Skeletal muscle satellite cell (primary cell): Measurements from ENCODE around the gene TSC2.
"Not testable (repeated sequence)": the region's sequence is repeated elsewhere in the genome, so short reads cannot be mapped to it uniquely, and the experiment has no call there.

ENCODE experiments used
- H3K27me3 ChIP-seq: 2 replicates; pipeline ENCODE4 v1.7.0; 2013; ENCODE audit warnings: low read length; ENCODE audit not compliant: control insufficient read depth, insufficient read depth
- H3K36me3 ChIP-seq: 2 replicates; pipeline ENCODE4 v1.7.0; 2013; ENCODE audit warnings: mild to moderate bottlenecking, control low read depth, low read length; ENCODE audit not compliant: insufficient read depth
- H3K4me1 ChIP-seq: 2 replicates; pipeline ENCODE4 v1.7.0; 2013; ENCODE audit warnings: low read length; ENCODE audit not compliant: control insufficient read depth, insufficient read depth
- H3K4me2 ChIP-seq: 2 replicates; pipeline ENCODE4 v1.7.0; 2013; ENCODE audit warnings: mild to moderate bottlenecking, low read length
- H3K4me3 ChIP-seq: 2 replicates; pipeline ENCODE4 v1.7.0; 2013; ENCODE audit warnings: low read length
- H3K9ac ChIP-seq: 2 replicates; pipeline ENCODE4 v1.7.0; 2013; ENCODE audit warnings: mild to moderate bottlenecking, low read depth, low read length, moderate library complexity
- H3K9me3 ChIP-seq: replicated peaks from 2 replicates; pipeline ENCODE4 v1.7.0; 2013; ENCODE audit warnings: mild to moderate bottlenecking, control low read depth, low read length

The TSC2 gene

GRCh38 chr16:2093793-2094192 is 46.0 kb downstream of the TSC2 start:
- no peak overlapping the region for H3K4me2 ChIP-seq
- no peak overlapping the region for H3K9ac ChIP-seq
- no peak overlapping the region for H3K4me3 ChIP-seq
- H3K27me3 ChIP-seq, result no peaks in the 10 kb centered on the region
- H3K9me3 ChIP-seq, result no peaks in the 10 kb centered on the region
- H3K36me3 ChIP-seq, result peaks cover 76% of the 10 kb centered on the region
- peaks cover 24% of the 10 kb centered on the region for H3K4me1 ChIP-seq

- Histone ChIP-seq H3K4me3 (no peak overlapping the region), H3K4me2 (no peak overlapping the region), H3K36me3 (peaks cover 64% of the 10 kb centered on the region), H3K9me3 (no peaks in the 10 kb centered on the region), H3K4me1 (peaks cover 22% of the 10 kb centered on the region), H3K27me3 (no peaks in the 10 kb centered on the region), H3K9ac (no peak overlapping the region)
These were observed 47.6 kb downstream of the TSC2 start for GRCh38 chr16:2095315-2095853.

DNA sequence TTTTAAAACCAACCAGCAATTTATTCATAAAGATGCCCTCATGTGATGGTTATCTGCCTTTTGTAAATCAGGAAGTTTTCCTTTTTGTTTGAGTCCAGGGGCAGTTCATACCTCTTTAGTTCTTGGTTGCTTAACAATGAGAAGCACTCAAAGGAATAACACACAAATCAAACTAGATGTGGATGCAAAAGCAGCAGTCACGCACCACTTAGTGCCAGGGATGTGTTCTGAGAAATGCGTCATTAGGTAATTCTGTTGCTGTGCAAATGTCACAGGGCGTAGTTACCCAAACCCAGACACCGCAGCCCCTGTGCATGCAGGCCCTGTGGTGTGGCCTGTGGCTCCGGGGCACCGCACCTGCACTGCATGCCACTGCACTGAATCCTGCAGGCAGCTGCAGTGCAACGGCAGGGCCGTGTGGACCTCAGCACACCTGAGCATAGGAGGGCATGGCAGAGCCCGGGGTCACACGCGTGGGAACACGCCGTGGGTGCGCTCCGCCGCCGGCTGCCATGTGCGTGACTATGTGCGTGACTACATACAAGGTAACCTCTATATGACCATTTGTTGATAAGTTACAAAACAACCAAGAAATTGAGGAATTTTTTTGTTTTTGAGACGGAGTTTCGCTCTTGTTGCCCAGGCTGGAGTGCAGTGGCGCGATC is 48.3 kb downstream of the TSC2 start:
- Histone ChIP-seq H3K9me3 (no peaks in the 10 kb centered on the region), H3K9ac (no peak overlapping the region), H3K36me3 (peaks cover 64% of the 10 kb centered on the region), H3K27me3 (no peaks in the 10 kb centered on the region), H3K4me2 (no peak overlapping the region), H3K4me3 (no peak overlapping the region), H3K4me1 (peaks cover 22% of the 10 kb centered on the region)

GRCh38 chr16:2096853-2097595 is 49.2 kb downstream of the TSC2 start:
- H3K4me1 ChIP-seq, result peaks cover 15% of the 10 kb centered on the region
- H3K4me2 ChIP-seq, result no peak overlapping the region
- H3K27me3 ChIP-seq, result no peaks in the 10 kb centered on the region
- H3K36me3 ChIP-seq, result peaks cover 60% of the 10 kb centered on the region
- H3K4me3 ChIP-seq, result no peak overlapping the region
- no peak overlapping the region for H3K9ac ChIP-seq
- no peaks in the 10 kb centered on the region for H3K9me3 ChIP-seq

- H3K9ac ChIP-seq, H3K27me3 ChIP-seq, H3K9me3 ChIP-seq, H3K4me3 ChIP-seq, H3K4me2 ChIP-seq: not testable (repeated sequence)
- Histone ChIP-seq H3K4me1 (peaks cover 15% of the 10 kb centered on the region), H3K36me3 (peaks cover 53% of the 10 kb centered on the region)
These were observed 49.9 kb downstream of the TSC2 start for GRCh38 chr16:2097689-2098088.

- H3K9me3 ChIP-seq, H3K4me1 ChIP-seq, H3K27me3 ChIP-seq, H3K4me3 ChIP-seq, H3K9ac ChIP-seq, H3K4me2 ChIP-seq: not testable (repeated sequence)
- H3K36me3 ChIP-seq, result peaks cover 20% of the 10 kb centered on the region
These were observed 53.8 kb downstream of the TSC2 start for GRCh38 chr16:2101581-2101980.

DNA sequence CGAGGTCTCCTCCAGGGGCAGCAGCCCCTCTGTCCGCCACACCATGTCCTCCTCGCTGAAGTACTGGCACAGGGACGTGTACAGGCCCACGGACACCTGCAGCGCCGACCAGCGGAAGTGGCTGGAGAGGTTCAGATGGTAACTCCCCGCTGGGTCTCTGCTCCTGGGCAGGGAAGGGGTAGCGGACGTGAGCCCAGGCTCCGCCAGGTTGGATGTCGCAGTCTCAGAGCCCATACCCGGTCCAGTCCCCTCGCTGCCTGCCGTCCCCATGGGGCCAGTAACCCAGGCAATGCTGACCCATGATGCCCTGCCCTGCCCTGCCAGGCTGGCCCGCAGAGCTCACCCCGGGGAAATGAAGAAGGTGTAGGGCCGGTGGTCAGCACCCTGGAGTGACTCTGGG is 54.7 kb downstream of the TSC2 start:
- H3K4me2 ChIP-seq, result no peak overlapping the region
- no peak overlapping the region for H3K4me3 ChIP-seq
- peaks cover 8% of the 10 kb centered on the region for H3K4me1 ChIP-seq
- no peaks in the 10 kb centered on the region for H3K27me3 ChIP-seq
- peaks cover 13% of the 10 kb centered on the region for H3K36me3 ChIP-seq
- H3K9me3 ChIP-seq, result no peaks in the 10 kb centered on the region
- no peak overlapping the region for H3K9ac ChIP-seq

DNA sequence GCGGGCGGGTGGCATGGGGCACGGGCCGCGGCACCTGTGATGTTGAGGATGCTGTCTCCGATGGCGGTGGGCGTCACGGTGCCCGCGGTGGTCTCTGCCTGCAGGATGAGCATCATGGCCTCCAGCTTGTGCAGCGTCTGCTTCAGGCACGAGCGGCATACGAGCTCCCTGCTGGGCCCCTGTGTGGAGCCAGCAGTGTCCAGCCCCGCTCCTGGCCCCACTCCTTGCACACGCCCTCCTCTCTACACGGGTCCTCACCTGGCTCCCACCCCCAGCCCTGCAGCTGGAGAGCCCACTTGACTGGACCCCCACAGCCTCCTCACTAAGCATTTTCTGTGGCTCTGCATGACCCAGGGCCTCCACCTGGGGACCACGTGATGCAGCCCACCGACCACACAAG is 56.7 kb downstream of the TSC2 start:
- Histone ChIP-seq H3K36me3 (peaks cover 21% of the 10 kb centered on the region), H3K4me1 (peaks cover 10% of the 10 kb centered on the region)
- H3K9ac ChIP-seq, H3K4me3 ChIP-seq, H3K9me3 ChIP-seq, H3K27me3 ChIP-seq, H3K4me2 ChIP-seq: not testable (repeated sequence)

DNA sequence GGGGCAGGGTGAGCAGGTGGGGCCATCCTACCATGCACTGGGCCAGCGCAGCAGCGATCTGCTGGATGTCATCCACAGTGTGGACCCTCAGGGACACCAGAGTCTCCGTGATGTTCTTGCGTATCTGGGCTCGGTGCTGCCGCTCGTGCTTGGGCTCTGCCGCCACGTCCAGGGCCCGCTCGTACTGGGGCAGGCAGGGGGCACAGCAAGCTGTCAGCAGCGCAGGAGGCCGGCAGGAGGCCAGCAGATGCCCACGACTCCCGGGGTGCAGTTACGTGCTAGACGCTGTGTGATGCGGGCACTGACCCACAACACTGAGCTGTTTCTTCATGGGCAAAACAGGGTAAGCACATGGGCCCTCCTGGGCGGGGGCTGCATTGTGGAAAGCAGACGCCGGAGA is 57.5 kb downstream of the TSC2 start:
- H3K4me3 ChIP-seq, H3K27me3 ChIP-seq, H3K9ac ChIP-seq, H3K4me2 ChIP-seq, H3K9me3 ChIP-seq: not testable (repeated sequence)
- H3K36me3 ChIP-seq, result peaks cover 22% of the 10 kb centered on the region
- H3K4me1 ChIP-seq, result peaks cover 10% of the 10 kb centered on the region

DNA sequence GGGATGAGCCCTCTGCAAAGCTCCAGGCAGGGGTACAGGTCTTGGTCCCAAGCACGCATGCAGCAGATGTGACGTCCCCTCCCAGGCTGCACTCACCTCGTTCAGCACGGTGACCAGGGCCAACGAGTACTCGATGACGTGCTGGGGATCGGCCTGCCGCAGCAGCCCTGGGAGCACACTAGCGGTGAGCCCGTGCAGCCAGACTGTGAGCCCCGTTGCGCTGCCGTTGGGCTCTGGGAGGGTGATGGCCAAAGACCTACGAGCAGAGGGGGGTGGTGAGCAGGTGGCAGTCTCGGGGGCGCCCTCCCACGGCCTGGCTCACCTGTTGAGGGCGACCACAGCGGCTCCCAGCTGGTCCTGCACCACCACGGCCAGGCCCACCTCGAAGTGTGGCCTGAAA is 58.0 kb downstream of the TSC2 start:
- H3K4me3 ChIP-seq, result not testable (repeated sequence)
- H3K36me3 ChIP-seq, result peaks cover 19% of the 10 kb centered on the region

GRCh38 chr16:2106211-2106610 is 58.4 kb downstream of the TSC2 start:
- H3K4me3 ChIP-seq, H3K4me2 ChIP-seq, H3K9ac ChIP-seq, H3K27me3 ChIP-seq, H3K9me3 ChIP-seq: not testable (repeated sequence)
- Histone ChIP-seq H3K36me3 (peaks cover 18% of the 10 kb centered on the region), H3K4me1 (peaks cover 10% of the 10 kb centered on the region)

More for the DNA sequence above, 58.0 kb downstream of the TSC2 start:
- H3K4me1 ChIP-seq, result peaks cover 10% of the 10 kb centered on the region
- H3K9ac ChIP-seq, H3K9me3 ChIP-seq, H3K4me2 ChIP-seq, H3K27me3 ChIP-seq: not testable (repeated sequence)
